GM19438 (cell line): ENCODE data around the gene RASD1.

Experiments used
- ATAC-seq: cut with Tn5 transposase; IDR thresholded peaks from one replicate; pipeline ENCODE4 v1.9.1; 2021; ENCODE audit warnings: low read depth; ENCODE audit not compliant: unreplicated experiment

Gene RASD1

GRCh38 chr17:17527956-17528500, 31.8 kb upstream of the RASD1 start:
- ATAC-seq: no peak

DNA sequence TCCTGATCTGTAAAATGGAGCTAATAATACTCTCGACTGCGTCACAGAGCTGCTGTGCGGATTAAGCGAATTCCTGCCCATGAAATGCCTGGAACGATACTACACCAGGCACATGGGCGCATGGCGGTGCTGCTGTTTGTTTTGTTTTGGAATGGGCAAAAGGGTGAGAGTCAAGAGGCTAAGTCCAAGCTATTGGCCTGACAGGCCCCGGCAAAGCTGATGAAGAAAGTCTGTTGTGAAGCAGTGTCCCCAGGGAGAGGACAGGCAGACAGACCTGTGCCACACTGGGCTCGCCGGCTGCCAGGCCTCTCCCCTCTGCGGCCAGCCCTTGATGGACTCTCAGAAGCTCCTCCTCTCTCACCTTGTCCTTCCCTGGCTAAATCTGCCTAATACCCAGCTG, 31.3 kb upstream of the RASD1 start:
- ATAC-seq: no peak

GRCh38 chr17:17526369-17526768, 30.2 kb upstream of the RASD1 start:
- ATAC-seq: no peak

- ATAC-seq: no peak
Observed at GRCh38 chr17:17525956-17526355, 29.8 kb upstream of the RASD1 start.

- no peak for ATAC-seq
Observed at GRCh38 chr17:17525311-17525710, 29.1 kb upstream of the RASD1 start.

DNA sequence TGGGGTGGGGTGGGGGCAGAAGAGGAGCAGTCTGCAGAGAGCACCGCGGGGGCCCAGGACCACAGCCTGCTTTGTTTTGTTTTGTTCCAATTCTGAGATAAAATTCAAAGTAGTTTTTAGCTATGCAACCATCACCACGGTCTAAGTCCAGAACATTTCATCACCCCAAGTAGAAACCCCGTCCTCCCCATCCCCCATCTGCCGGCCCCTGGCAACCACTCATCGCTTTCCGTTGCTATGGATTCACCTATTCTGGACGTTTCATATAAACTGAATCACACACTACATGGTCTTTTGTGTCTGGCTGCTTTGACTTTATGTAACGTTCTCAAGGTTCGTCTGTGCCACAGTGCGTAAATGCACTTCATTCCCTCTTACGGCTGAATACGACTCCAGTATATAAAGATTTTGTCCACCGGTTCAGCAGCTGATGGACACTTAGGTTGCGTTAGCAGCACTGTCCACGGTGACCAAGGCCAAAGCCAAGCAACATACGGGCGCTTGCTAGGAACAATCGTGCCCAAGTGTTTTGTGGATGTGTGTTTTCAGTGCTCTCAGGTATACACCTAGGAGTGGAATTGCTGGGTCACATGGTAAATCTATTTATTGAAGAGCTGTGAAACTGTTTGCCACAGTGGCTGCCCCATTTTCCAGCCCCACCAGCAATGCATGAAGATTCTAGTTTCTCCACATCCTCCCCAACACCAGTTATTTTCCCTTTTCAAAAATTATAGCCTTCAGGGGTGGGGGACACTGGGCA, 27.7 kb upstream of the RASD1 start:
- ATAC-seq: no peak

GRCh38 chr17:17523001-17523730, 27.0 kb upstream of the RASD1 start:
- ATAC-seq: no peak

DNA sequence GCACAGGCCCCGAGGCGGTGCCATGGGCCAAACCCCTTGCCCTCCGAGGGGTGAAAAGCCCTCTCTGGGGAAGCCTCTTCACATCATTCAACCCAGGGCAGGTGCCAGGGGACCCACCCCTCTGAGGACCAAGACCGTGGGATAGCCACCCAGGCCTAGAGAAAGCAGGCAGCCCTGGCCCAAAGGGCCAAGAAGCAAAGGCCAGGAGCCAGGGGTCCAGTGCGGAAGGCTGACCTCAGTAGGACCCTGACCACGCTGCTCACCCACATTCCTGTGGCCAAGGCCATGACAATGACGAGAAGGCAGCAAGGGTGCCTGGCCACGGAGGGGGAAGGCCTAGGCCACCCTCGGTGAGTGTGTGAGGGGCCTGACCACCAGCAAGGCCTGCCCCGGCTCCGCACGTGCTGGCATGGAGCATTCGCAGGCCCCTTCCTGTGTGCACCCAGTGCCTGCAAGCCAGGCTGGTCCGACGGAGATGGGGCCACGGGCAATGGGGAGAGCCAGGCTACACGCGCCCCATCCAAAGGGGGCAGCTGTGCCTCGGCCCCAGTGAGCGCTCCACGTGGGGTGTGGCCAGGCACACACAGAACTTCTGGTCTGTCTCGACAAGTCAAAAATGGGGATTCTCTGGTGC, 24.5 kb upstream of the RASD1 start:
- ATAC-seq: no peak

- no peak for ATAC-seq
Observed at GRCh38 chr17:17519886-17520285, 23.7 kb upstream of the RASD1 start.

DNA sequence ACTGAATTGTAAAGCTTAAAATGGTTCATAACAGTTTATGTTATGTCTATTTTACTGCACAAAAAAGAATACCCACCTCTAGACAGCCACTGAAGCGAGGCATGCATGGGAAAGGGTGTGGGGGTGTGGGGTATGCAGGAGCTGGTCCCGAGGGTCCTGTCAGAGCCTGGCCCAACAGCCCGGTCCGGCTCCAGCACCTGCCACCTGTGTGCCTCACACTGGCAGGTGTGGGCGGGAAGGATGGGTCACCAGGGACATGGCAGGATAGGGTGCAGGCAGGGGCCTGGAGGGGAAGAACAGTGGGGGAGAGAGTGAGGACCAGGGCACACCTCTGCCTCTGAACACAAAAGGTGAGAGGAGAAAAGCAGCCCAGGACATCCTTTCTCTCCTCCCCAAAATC, 22.8 kb upstream of the RASD1 start:
- no peak for ATAC-seq

GRCh38 chr17:17518014-17518413, 21.8 kb upstream of the RASD1 start:
- ATAC-seq: no peak

DNA sequence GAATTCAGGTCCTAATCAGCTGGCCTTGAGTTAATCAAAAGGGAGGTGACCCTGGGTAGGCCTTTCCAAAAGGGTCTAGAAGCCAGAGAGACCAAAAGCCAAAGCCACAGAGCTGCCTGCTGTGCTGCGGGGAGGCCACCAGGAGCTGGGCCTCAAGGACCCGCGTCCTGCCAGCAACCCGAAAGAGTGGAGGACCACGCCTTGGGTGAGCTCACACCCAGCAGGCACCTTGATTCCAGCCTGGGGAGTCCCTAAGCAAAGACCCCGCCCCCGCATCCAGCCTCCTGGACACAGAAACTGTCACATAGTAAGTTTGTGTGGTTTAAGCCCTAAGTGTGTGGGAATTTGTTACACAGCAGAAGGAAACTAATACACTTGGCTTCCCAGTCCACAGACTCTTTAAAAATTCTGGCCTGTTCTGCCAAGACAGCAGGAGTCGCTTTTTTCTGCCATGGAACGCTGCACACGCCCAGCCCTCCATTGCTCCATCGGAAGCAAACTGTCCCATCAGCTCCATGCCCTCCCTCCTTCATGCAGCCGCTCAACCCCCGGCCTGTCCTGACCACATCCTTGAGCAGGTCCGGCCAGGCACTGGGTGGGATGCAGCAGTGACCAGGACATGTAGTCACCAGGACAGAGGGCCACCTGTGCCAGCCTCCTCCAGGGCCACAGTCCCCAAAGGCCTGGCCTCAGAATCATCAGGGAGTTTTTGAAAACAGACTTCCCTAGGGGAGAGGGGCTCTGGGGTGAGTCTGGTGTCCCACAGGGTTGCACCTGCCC, 20.9 kb upstream of the RASD1 start:
- no peak for ATAC-seq

- ATAC-seq: no peak
Observed at GRCh38 chr17:17515934-17516930, 20.0 kb upstream of the RASD1 start.

DNA sequence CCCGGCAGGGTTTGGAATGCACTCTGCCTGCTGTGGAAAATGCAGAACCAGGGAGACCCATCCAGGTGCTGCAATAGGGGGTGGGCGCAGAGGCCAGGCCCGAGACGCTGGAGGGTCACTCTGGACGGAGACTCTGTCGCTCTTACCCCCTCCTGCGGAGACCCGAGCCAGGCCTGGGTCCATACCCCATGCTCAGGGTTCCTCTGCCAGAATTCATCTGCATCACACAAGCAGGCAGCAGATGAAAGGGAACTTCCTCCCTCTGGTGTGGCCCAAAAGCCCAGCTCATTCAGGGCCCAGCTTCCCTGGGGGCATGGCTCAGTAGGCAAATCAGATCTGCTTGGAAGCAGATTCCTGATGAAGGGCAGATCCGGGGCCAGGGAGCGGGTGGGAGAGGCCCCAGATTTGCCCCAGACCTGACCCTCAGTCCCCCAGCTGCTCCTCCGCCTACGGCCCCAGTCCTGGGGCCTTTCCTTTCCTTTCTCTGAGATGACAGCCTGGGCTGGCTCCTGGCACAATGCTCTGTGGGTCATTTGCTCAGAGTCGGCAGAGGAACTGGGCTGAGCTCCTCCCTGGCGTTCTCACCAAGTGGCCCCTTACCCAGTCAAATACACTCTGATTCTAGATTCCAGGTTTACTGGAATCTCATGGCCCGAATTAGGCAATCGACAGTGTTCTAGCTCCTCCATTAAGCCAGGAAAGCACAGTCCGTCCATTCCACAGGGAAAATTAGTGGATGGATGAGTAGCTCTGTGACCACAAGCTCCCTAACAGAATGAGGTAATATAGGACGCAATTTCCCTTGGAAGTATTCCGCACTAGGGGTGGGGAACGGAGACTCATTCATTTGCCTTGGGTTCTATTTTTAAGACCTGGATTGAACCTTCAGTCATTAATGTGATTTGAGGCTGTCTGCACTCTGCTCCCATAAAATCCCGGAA, 19.1 kb upstream of the RASD1 start:
- no peak for ATAC-seq

- no peak for ATAC-seq
Observed at GRCh38 chr17:17514361-17514992, 18.3 kb upstream of the RASD1 start.

DNA sequence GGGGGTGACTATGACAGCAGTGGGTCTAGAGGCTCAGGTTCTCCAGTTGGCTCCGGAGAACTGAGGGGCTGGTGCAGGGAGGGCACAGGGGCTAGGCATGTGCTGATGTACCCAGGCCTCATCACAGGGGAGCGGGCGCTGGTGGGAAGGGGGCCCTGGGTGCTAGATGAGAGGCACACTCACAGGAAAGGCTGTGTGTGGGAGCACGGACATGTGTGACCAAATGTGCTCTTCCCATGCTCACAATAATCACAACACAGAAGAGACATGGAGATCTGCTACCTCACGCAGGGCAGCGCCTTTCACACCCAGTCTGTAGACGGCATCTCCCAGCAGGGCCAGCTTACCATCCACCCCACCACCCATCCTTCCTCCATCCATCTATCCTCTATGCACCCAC, 17.4 kb upstream of the RASD1 start:
- no peak for ATAC-seq

DNA sequence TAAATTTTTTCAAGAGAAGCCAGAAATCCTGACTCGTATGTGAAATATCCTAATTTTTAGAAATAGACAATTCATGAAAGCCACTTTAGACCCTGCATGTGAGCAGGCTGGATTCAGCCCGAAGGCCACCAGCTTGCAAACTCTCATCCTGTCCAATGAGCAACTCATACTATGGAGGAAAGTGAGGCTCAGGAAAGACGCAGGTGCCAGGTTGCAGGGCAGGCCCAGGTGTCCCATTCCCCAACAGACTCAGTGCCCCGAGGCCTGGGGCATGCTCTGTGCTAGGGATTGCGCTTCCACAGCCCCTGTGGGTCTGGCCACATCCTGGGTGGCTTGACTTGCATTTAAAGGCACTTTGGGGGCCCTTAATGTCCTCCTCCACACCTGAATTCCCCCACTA, 16.7 kb upstream of the RASD1 start:
- no peak for ATAC-seq
